Activated CD4-positive, alpha-beta T cell treated with anti-CD3 and anti-CD28 coated beads for 1 hour (primary cell): Measurements from ENCODE around the gene CFAP299.

Experiments
- DNase-seq: peaks from one replicate; pipeline ENCODE4 v3.0.0-alpha.2; 2020

Gene CFAP299

DNA sequence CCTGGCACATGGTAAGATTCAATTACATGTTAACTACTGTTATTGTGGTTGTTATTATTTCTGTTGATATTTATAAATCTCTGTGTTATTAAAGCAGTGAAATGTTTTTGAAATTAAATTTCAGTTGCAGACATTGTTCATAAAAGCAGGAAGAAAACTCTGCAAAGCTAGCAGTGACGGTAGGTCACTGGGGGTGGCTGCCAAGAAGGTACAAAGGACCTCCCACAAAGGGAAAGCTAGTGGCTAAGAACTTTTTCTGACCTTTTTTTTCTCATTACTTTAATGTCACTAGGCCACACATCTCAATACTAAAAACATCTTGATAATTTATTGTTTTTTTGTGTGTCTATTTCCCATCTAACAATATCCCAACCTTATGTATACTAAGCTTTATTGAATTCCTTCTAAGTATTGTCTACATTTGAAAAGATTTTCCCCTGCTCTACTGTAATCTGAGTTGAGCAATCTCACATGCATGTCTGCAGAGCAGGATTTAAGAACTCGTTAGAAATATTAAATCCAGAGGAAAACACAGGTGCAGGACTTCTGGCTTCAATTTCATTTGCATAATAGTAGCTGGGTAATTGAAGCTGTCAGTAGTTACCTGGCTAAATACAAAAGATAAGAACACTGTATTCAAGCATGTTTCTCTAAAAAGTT is 197.3 kb downstream of the CFAP299 start:
- DNase-seq: no peak

DNA sequence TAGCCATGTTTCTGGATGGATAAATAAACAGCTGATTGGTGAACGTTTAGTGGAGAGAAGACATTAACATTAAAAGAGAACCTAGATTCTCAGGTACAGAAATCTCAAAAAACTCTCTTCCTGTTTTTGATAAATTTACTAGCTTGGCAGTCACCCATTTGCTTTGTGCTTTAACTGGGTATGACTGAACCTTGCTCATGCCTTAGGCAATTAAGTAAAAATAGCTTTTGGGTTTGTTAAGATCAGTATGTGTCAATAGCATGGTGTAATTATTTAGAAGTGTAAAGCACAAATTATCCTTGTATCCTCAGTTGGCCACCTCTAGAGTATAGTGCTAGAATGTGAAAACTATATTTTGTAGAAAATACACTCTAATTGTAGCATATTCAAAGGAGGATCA is 200.0 kb downstream of the CFAP299 start:
- no peak for DNase-seq

DNA sequence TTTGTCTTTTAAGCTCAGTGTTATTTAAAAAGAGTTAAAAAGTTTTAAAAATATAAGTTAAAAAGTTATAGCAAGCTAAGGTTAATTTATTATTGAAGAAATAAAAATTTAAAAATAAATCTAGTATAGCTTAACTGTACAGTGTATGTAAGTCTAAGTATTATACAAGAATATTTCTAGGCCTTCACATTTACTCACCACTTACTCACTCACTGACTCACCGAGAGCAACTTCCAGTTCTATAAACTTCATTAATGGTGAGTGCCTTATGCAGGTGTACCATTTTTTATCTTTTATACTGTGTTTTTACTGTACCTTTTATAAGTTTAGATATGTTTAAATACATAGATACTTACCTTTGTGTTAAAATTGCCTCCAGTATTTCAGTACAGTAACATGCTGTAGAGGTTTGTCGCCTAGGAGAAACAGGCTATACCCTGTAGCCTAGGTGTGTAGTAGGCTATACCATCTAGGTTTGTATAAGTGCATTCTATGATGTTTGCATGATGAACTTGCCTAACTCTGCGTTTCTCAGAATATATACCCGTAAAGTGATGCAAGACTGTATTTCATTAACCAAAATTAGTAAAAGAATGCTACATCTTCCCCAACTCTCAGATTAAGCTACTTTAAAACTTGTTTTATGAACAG is 202.9 kb downstream of the CFAP299 start:
- DNase-seq: no peak

DNA sequence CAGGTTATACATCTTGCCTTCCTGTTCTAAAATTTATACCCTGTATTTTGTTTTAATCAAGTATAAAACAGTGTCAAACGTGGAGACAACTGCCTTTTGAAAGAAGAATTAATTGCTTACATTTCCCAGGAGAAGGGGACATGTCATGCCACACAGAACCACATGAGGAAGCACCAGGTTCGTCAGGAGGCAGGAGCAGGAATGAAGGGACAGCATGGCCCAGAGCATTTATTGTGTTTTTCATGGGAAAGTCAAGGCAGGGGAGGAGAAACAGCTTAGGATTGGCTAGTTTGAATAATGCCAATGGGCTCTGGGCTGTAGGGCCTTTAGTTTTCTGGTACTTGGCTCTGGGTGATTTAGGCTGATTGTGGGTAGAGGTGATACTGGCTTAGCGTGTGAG is 203.7 kb downstream of the CFAP299 start:
- no peak for DNase-seq

DNA sequence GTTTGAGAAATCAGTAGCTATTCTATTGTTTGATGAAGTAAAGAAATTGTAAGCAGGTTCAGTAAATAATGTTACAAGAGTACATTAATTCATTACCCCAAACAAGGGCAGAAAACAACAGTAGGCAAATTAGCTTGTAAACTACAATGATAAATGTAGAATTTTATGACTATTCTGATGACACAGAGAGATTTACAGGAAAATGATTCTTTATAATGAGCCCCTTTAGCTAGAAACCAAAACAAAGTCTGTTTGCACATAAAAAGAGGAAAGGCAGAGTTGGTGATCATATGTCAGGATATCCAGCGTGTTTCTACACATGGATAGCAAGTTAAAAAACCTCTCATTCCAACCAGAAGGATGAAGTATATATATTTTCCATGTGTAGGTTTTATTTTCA is 204.8 kb downstream of the CFAP299 start:
- DNase-seq: no peak

DNA sequence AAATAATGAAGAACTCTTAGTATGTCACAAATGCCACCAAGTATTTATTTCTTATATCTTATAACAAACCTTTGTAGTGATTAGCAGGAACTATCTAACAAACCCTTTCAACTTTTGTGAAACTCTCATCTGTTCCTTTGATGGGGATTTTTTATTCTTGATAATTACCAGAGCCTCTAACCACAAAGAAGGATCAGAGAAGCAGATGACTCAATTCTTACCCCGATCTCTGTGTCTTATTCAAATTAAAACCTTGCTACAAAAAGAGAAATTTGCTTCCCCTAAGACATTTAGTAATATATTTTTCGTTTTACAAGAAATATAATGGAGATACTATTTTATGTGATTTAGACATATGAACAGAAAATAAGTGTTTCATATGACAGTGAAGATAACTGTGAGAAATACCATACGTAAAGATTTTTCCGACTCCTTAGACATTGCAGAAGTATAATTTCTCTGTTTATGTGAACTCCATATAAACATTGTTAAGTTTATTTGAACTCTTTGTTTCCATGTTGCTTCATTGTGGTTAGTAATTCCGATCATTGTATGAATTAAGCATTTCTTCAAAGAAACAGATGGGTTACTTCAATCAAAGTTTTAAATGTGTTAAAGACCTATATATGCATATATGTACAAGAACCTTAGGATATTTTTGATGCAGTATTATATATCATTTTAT is 205.4 kb downstream of the CFAP299 start:
- no peak for DNase-seq

DNA sequence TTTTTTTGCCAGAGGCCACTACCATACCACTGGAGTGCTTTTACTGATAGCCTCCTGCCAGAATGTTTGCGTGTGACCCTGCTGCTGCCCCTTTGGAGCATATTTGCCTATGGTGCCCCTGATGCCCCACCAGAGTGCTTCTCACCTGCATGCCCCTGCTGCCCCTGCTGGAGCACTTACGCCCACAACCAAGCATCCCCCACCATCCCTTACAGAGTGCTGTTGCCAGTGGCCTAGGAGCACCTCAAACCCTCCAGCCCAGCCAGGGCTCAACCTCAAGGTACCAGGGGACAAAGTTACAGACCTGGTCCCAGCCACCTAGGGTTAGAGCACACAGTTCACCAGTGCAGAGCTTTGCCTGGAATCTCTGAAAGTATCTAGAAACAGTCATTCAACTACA is 207.2 kb downstream of the CFAP299 start:
- no peak for DNase-seq

DNA sequence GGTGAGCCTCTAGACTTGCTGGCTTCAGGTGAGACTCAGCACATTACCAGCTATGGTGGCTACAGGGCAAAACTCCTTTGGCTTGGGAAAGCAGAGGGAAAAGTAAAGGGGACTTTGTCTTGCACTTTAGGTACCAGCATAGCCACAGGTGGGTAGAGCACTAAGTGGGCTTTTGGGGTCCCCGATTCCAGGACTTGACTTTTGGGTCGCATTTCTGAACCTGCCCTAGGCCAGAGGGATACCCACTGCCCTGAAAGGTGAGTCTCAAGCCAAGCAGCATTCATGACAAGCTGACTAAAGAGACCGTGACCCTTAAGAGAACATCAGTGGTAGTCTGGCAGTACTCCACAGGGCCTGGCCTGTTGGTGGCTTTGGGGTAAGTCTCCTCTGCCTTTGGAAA is 224.8 kb downstream of the CFAP299 start:
- no peak for DNase-seq

DNA sequence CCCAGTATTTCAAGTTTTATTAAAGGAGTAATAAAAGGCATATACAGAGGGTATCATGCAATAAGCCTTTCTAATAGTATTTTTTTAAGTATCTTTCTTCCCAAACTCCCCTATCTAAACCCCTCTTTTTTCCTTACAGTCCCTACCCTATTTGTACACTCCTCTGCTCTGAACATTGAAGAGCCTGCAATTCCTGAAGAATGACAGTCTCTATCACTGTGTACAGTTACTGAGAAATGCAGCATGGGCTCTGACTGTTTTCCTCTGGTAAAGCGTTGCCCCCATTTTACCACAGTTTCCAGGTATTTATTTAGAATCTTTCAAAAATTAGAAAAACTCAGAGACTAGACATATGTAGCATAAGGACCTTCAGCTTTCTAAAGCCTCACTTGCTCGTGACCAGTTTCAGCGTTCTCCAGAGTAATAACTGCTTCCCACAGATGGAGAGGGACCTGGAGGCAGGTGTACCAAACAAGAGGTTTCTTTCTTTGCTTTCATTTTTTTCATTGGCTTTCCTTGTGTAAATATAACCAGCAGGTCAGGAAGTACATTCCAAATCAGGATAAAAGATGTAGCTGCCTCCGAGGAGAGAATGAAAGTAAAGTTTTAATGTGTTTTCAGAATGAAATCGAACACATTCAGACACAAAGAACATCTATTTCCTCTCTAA is 230.8 kb downstream of the CFAP299 start:
- DNase-seq: no peak

DNA sequence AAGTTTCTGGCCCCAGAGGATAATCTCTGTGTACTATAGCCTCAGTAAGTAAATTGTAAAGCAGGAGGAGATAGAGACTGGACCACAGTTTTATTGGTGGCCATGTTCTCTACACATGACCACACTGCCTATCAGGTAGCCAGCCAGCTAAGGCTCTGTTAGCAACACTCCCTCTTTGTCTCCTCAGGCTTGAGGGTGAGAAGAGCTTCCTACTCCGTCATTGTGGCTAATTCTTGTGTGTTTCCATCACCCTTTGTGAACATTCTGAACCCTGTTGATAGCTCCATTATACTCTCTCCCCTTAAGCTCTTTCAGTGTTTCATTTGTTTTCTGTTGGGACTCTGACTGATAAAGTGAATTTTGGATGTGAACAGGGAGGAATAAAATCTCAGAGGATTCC is 233.4 kb downstream of the CFAP299 start:
- DNase-seq: no peak

DNA sequence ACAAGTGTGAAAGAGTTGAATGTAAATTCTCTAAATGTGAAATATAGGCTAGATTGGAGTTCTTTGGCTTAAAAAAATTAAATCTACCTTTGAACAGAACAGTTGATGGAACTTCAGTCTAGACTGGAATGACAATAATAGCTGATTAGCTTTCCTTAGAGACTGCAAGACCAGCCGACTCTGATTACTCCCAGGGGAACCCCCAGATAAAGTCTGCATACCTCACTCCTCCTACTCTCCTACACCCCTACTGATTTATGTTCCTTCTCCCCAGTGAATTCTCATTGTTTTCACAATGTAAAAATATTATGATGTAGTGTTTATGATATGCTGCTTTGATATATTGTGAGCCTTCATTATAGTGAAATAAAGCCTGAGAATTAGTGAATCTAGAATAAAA is 241.3 kb downstream of the CFAP299 start:
- DNase-seq: no peak

DNA sequence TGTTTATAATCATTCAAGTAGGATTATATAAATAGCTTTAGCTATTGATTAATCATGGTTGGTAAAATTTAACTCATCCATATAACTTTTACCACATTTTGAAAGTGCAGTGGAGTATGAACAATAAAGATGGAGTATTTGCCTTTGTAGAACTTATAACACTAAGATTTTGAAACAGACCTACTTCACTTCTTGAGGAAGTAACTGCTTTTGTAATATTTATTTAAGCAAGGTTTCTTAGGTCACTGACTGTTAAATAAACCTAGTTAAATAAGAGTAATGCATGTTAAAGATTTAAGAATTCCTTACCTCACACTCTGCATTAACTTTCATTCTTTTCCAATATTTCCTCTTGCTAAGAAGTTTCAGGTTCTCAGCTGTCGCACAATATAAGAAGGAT is 242.5 kb downstream of the CFAP299 start:
- no peak for DNase-seq

DNA sequence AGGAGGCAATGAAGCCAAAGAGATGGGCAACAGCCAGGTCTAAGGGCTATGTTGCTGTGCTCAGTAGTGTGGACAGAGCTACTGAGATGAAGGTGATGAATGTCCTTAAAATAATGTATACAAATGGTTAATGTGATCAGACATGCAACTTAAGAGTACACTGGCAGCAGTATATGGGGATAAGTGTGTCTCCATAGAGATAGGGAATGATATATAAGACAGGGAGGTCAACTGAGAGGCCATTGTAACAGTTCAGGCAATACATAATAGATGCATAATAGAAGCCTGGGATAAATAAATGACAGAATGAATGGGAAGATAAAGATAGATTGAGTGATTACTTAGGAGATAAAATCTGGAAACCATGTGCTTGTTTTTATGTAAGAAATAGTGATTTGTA is 250.0 kb downstream of the CFAP299 start:
- no peak for DNase-seq

DNA sequence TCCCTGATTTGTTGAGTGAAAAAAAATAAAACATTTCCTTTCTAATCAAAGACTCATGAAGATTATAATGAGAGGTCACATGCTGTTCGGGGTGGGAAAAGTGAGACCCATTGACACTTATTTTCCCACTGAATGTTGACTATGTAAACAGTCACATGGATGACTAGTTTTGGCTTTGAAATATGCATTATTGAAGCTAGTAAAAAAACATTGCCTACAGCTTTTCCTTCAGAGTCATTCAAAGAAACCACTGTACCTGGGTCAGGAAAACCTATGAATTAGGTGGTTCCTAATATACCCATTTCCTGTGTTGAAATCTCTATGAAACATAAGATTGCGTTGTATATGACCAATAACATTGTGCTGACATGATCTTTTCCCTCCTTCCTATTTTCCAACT is 251.2 kb downstream of the CFAP299 start:
- DNase-seq: no peak

DNA sequence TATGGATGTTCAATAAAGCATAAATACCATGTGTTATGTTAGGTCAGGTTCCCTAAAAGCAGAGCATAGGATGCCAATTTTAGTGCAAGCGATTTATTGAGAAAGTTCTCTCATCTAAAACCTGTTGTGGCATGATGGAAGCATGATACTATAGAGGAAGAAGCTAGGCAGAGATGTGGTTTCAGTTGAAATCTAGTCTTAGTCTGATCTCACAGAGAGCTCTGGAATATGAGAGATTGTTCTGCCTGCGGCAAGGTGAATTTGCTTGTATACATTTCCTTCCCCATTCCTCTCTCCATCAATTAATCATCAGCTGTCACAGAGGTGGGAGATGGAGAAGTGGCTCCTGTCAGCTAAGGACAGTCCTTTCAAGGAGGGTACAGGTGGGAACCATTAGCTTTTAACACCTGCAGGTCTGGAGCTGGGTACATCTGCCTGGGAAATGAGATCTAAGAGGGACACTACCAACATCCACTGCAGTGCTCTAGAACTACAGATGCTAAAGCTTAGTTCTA is 252.4 kb downstream of the CFAP299 start:
- no peak for DNase-seq

DNA sequence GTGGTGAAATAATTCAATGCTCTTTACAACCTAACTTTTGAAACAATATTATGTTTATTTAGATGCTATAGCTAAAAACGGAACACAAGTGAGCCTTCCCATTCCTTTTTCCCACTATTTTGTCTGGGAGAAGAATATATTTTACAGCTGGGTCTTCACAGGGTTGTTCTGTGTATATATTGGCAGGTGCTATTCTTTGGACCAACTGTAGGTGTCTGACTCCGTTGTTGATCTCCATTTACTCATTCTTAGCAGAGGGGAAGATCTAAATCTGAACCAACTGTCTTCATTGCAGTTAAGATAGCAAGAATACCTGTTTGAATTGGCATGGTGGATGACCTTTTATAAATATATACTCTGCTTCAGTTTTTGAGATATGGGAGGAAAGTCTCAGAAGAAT is 257.4 kb downstream of the CFAP299 start:
- no peak for DNase-seq

DNA sequence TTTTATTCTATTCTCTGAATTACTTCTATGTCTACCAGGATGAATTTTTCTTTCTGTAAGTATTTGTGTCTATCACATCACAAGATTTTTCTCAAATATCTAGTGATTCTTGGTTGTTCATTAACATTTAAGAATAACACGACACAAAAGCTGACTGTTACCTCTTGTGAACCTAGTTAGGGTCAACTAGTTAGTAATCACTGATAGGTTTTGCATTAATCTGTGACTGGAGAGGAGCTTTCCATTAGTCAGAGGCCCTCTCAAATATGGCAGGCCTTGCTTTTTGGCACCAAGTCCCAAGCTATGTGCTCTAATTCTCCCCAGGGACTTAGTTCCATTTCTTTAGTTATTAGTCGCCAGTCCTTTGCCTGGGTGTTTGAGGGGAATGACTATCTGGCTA is 259.2 kb downstream of the CFAP299 start:
- no peak for DNase-seq

DNA sequence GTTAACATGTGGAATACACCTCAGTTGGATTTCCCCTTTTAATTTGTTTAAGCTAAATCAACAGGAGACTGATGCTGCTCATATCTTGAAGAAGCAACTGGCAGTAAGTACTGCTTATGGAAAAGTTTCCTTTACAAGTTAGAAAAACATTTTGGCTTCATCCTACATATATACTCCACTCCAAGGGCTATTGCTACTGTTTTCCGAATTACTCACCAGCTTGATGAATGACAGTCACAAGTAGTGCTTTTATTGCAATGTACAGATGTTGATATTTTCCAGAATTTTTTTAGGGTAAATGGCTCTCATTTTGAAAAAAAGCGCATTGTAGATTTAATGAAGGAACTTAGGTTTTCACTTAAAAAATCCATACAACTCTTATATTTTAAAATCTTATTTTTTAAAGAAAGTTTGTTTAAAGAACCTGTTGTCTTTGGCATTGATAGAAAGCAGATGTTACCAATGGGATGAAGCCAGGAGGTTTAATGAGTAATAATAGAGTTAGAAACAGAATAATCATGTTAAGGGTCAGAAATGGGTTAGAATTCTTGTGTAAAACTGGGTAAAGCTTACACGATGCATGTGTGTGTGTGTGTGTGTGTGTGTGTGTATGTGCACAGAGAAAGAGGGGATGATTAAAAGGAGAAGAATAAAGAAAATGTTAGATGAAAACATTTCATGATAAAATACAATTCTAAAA is 272.9 kb downstream of the CFAP299 start:
- DNase-seq: no peak

DNA sequence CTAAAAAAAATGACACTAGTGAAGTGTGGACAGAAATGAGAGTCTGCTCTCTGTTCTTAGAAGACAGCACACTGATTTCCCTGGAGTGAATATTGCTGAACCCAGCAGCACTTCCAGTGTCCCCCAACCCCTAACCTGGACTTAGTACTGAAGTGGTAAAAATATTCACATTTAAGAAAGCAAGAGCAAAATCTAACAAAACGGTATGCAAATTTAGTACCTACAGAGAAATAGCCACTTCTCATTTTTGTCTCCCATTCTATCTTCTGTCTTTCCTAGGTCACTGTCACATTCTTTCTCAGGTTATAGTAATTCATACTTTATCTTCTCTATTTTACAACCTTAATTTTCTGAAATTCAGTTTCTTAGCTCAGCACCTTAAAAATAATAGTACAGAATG is 274.7 kb downstream of the CFAP299 start:
- no peak for DNase-seq

DNA sequence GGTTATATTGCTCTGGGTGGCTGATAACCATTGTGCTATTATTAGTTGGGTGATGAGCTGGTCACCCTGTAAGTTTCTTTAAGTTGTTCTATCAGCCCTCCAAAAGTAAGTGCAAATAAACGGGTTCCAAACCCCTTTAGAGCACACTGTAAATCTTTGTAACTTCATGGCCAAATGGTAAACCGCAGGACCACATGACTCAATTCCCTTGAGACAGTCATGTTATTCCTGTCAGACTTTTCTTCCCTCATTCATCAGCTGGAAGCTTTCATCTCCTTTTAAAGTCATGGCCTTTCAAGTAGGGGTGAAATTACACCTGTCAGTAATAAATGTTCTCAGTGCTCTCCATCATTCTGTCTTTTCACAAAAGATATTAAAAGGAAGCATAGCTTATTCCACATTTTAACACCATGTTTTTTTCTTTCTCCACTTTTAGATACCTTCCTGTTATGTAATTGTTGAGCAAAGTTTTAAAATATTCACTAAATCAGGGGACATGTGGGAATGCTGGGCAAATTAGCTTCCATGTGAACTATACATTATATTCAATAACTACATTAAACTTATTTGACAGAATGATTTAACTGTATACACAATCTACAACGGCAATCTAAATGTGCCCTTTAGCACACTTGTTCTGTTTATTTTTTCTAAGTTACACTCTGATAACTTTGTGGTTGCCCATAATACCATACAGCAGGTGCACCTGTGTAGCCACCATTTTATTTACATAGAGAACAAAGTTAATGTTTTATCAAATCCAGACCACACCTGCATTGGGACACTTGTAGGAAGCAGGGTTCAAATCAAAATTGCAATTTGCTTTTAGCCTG is 275.5 kb downstream of the CFAP299 start:
- no peak for DNase-seq

DNA sequence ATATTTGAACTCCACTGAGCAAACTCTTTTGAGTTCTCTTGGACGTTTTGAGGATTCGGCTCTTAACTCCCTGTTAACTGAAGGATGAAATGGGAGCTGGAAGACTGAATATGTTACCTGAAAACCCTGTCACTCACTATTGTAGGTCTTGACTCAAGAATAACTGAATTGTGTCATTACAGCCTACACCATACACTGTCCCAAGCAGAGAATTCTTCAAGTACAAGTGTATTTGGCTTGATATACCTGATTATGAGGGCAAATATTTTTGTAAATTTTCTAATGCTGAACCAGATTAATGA is 276.1 kb downstream of the CFAP299 start:
- no peak for DNase-seq

DNA sequence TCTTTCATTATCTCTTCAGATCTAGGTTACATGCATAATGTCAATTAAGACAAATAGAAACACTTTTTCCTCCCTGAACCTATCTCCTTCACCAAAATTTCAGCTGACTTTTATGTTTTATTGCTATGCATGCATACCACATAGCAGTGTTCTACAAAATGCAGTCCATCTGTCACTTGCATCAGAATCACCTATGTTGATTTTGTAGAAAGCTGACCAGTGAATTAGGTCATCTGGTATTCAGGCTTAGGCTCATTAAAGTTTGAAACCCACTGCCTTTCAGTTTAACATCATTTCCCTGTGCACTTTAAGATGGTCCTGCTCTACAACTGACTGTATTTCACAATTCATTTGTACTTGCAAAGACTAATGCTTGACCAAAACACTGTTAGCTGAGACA is 277.9 kb downstream of the CFAP299 start:
- no peak for DNase-seq
